ENCODE measurements around the gene MYO18B. TPM values are rescaled to one million over a fixed set of nuclear protein-coding genes. Genes with fewer than 3 reads are reported as not detected.

The MYO18B gene
- total RNA-seq, 6 experiments from 2014 or later = 0.04 to 0.56 (median 0.07) TPM; not detected in 1

DNA sequence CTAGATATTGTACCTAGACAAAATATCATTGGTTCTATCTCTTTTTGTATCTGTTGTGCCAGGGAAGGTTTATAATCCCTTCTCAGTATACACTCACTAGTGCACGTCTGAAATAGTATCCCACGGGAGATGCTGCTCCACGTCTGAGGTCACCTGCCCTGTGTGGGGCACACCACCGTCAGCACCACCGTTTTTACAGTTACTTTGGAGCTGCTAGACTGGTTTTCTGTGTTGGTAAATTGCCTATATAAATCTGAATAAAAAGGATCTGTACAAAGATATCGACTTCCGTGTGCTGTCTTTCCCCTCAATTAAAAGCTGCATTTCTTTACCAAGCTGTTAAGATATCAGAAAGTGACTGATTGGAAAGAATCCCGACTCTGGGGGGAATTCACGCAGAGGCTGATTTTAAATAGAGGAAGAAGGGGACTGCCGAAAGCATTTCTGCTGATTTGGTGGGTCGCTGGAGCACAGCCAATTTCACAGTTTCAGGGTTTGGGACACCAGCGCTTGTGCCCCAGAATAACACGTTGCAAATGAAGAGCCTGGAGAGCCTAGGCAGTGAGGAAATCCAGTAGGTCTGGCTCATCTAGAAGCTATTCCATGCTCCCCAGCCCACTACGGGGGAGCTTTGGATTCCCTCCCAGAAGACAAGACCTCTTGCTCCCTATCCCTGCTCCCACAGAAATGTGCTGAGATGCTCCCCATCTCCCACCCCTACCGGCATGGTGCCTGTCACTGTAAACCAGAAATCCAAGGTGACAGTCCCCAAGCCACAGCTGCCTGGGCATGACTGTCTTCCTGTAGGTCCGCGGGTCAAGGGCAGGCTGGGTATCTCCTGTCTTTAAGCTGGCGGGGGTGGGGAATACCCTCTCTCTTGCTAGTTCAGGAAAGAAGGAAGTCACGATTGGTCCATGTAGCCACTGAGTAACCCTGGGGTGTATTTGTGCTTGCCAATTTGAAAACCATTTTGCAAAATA, 12.7 kb upstream of the MYO18B start:
- H3K27me3 ChIP-seq = no peaks in the 10 kb centered on the region
- H3K4me3 ChIP-seq = no peak overlapping the region
- H3K4me1 ChIP-seq = no peaks in the 10 kb centered on the region
- WGBS (ENCODE audit: insufficient coverage, low coverage, low lambda C conversion rate, missing lambda C conversion rate) = 76% methylated on average over 15 of the region's 19 CpGs
- no peaks in the 10 kb centered on the region for H3K9me3 ChIP-seq
- DNase-seq (no peak), ATAC-seq (peak in 1 of 4 donors; percentile 23)
- H3K36me3 ChIP-seq = no peaks in the 10 kb centered on the region
- H3K27ac ChIP-seq = no peak overlapping the region
- intact Hi-C loops (cut with DNase I) = no loop called here
- TF ChIP-seq POLR2A (IDR thresholded peaks at IDR 0.05) = no peak
- TF ChIP-seq, protein P1, sequence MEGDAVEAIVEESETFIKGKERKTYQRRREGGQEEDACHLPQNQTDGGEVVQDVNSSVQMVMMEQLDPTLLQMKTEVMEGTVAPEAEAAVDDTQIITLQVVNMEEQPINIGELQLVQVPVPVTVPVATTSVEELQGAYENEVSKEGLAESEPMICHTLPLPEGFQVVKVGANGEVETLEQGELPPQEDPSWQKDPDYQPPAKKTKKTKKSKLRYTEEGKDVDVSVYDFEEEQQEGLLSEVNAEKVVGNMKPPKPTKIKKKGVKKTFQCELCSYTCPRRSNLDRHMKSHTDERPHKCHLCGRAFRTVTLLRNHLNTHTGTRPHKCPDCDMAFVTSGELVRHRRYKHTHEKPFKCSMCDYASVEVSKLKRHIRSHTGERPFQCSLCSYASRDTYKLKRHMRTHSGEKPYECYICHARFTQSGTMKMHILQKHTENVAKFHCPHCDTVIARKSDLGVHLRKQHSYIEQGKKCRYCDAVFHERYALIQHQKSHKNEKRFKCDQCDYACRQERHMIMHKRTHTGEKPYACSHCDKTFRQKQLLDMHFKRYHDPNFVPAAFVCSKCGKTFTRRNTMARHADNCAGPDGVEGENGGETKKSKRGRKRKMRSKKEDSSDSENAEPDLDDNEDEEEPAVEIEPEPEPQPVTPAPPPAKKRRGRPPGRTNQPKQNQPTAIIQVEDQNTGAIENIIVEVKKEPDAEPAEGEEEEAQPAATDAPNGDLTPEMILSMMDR (IDR thresholded peaks at IDR 0.05) = no peak

DNA sequence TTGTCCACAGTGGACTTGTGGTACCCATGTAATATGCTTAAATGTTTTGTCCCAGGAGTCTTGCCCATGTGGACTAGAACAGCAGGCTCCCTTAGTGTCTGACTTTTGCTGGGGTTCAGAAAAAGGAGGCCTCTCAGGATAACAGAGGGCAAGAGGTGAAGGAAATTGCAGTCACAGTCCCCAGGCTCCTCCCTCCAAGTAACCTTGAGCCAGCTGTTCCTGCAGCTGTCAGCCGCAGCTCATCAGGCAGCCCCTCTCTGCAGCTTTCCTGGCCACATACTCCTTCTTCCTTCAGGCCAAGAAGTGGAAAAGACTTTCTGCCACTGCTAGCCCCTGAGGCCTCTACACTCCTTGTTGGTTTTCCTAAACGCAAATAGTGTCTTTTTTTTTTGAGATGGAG, 6.3 kb upstream of the MYO18B start:
- no peaks in the 10 kb centered on the region for H3K36me3 ChIP-seq
- H3K4me3 ChIP-seq = no peak overlapping the region
- no peaks in the 10 kb centered on the region for H3K4me1 ChIP-seq
- intact Hi-C loops (cut with DNase I) = no loop called here
- TF ChIP-seq, protein P1 (IDR thresholded peaks at IDR 0.05) = no peak
- TF ChIP-seq POLR2A (IDR thresholded peaks at IDR 0.05) = no peak
- 46% methylated on average over 2 of the region's 2 CpGs for WGBS (ENCODE audit: insufficient coverage, low coverage, low lambda C conversion rate, missing lambda C conversion rate)
- ATAC-seq (no peak), DNase-seq (no peak)
- H3K27ac ChIP-seq = no peak overlapping the region
- no peaks in the 10 kb centered on the region for H3K9me3 ChIP-seq
- no peaks in the 10 kb centered on the region for H3K27me3 ChIP-seq

DNA sequence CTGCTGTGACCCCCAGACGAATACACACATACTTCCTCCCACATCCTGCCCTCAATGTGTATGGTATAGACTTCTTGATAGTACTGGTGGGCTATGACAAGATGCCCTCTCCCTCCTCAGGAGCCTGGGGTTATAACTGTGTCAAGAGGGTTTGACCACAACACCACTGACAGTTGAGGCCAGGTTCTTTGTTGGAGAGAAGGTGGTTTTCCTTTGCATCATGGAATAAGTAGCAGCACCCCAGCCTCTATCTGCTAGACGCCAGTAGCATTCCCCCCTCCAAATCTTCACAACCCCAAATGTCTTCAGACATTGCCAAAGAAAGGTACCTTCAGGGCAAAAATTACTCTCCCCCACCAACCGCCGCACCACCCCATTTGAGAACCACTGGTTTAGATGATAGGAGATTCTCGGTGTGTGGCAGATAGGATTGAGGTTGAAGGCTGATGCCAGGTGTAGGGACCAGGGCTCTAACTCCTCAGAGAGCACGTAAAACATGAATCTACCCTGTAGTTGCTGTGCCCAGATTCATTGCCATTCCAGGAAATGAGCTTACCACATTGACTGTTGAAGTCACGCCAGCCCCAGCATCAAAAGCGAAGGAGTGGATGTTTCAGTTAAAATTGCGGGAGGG, 5.5 kb upstream of the MYO18B start:
- Histone ChIP-seq H3K36me3 (no peaks in the 10 kb centered on the region), H3K9me3 (no peaks in the 10 kb centered on the region), H3K4me1 (no peaks in the 10 kb centered on the region), H3K4me3 (no peak overlapping the region), H3K27me3 (no peaks in the 10 kb centered on the region), H3K27ac (no peak overlapping the region)
- ATAC-seq (no peak), DNase-seq (no peak)
- TF ChIP-seq POLR2A (IDR thresholded peaks at IDR 0.05) = no peak
- TF ChIP-seq, protein P1 (IDR thresholded peaks at IDR 0.05) = no peak
- 69% methylated on average over 6 of the region's 9 CpGs for WGBS (ENCODE audit: insufficient coverage, low coverage, low lambda C conversion rate, missing lambda C conversion rate)
- intact Hi-C loops (cut with DNase I) = no loop called here

DNA sequence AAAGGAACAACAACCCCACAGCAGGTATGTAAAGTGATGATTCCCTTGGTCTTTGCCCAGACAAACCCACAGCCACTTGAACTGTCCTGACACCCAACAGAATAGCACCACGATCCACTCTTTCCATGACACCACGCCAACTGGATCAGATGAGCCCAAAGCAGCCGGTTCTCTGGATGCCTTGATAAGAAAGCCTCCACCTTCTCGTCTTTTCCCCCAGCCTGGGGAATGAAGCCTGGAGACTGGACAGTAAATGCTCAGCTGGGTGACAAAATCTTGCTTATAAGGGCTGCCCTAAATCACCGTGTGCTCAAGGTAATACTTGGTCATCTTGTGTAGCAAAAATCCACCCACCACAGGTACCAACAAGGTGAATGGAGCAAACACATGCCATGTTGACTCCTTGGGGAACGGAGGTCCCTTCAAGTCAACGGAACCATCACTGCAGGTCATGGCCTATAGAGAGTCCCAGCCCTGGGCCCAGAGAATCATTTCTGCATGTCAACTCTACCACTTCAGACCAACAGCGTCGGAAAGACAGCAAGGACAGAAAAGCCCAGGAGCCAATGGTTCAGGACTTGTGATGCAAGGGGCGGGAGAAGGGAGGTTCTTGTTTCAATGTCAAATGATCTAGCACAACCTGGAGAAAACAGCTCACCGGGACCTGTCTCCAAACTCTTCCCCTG, 2.2 kb upstream of the MYO18B start:
- H3K9me3 ChIP-seq = no peaks in the 10 kb centered on the region
- intact Hi-C loops (cut with DNase I) = no loop called here
- no peaks in the 10 kb centered on the region for H3K36me3 ChIP-seq
- H3K27me3 ChIP-seq = no peaks in the 10 kb centered on the region
- no peak for ATAC-seq
- TF ChIP-seq, protein P1 (IDR thresholded peaks at IDR 0.05) = no peak
- TF ChIP-seq POLR2A (IDR thresholded peaks at IDR 0.05) = no peak
- no peaks in the 10 kb centered on the region for H3K4me1 ChIP-seq
- H3K4me3 ChIP-seq = no peak overlapping the region
- DNase-seq = no peak
- H3K27ac ChIP-seq = no peak overlapping the region
- 70% methylated on average over 6 of the region's 11 CpGs for WGBS (ENCODE audit: insufficient coverage, low coverage, low lambda C conversion rate, missing lambda C conversion rate)

Data from right lobe of liver (tissue), 6 donors.